GM12878 (cell line): ENCODE measurements around the gene TTC4. TPM values are rescaled to one million over a fixed set of nuclear protein-coding genes. Genes with fewer than 3 reads are reported as not detected.
A peak's percentile ranks its signal among the peaks of the same experiment; 100 is the strongest.

Source experiments
- BCL3 ChIP-seq: IDR thresholded peaks from 2 replicates; pipeline ENCODE4 v1.6.1; 2011; ENCODE audit warnings: borderline replicate concordance, low read depth, mild to moderate bottlenecking, moderate library complexity, low read length; ENCODE audit not compliant: insufficient read depth, poor library complexity, severe bottlenecking
- CBX3 ChIP-seq: fragments of 200-600 bp; sonication (generic); IDR thresholded peaks from 2 replicates; pipeline ENCODE4 v1.6.1; 2016; ENCODE audit warnings: low read depth, borderline replicate concordance
- CEBPZ ChIP-seq: fragments of 150-350 bp; IDR thresholded peaks from 2 replicates; pipeline ENCODE4 v1.6.1; 2016; ENCODE audit warnings: low read depth, low read length
- CHD2 ChIP-seq: IDR thresholded peaks from 2 replicates; pipeline ENCODE4 v1.6.1; 2011; ENCODE audit warnings: low read depth, low read length, improper control_type of control experiment, borderline replicate concordance
- CREM ChIP-seq: IDR thresholded peaks from 2 replicates; pipeline ENCODE4 v1.6.1; 2014; ENCODE audit warnings: antibody characterized with exemption, low read depth
- EP300 ChIP-seq, 2 experiments: fragments of 150-350 bp in 1 of 2; IDR thresholded peaks; 2 replicates each; pipeline ENCODE4 v1.6.1; 2011 to 2012; ENCODE audit warnings: low read depth in 2 of 2, low read length in 2 of 2, borderline replicate concordance in 1 of 2, improper control_type of control experiment in 1 of 2, inconsistent platforms in 1 of 2; ENCODE audit not compliant: control insufficient read depth in 1 of 2
- GATAD2B ChIP-seq: fragments of 450-650 bp; conservative IDR thresholded peaks from 2 replicates; pipeline ENCODE4 v1.6.1; 2017; ENCODE audit warnings: low read depth, mild to moderate bottlenecking, moderate library complexity
- KAT2A ChIP-seq: conservative IDR thresholded peaks from 2 replicates; pipeline ENCODE4 v1.6.1; 2011; ENCODE audit warnings: low read depth, low read length; ENCODE audit not compliant: control insufficient read depth
- MAX ChIP-seq: IDR thresholded peaks from 2 replicates; pipeline ENCODE4 v1.6.1; 2012; ENCODE audit warnings: low read depth, low read length, improper control_type of control experiment
- MTA3 ChIP-seq: IDR thresholded peaks from 2 replicates; pipeline ENCODE4 v1.6.1; 2012; ENCODE audit warnings: low read length, inconsistent platforms, borderline replicate concordance
- NBN ChIP-seq: fragments of 450-650 bp; IDR thresholded peaks from 2 replicates; pipeline ENCODE4 v1.6.1; 2016
- NFYB ChIP-seq: IDR thresholded peaks from 2 replicates; pipeline ENCODE4 v1.6.1; 2011; ENCODE audit warnings: low read depth, mild to moderate bottlenecking, low read length, improper control_type of control experiment, moderate library complexity; ENCODE audit not compliant: insufficient read depth
- NR2F1 ChIP-seq: fragments of 450-650 bp; conservative IDR thresholded peaks from 2 replicates; pipeline ENCODE4 v1.6.1; 2017; ENCODE audit warnings: mild to moderate bottlenecking
- POLR2A ChIP-seq: IDR thresholded peaks from 2 replicates; pipeline ENCODE4 v1.6.1; 2011; ENCODE audit warnings: low read depth, mild to moderate bottlenecking, low read length
- PRDM15 ChIP-seq: fragments of 450-650 bp; formaldehyde crosslinking; IDR thresholded peaks from 2 replicates; pipeline ENCODE4 v1.4.0; 2020; ENCODE audit warnings: mild to moderate bottlenecking, moderate library complexity
- RAD21 ChIP-seq: IDR thresholded peaks from 2 replicates; pipeline ENCODE4 v1.6.1; 2011; ENCODE audit warnings: mild to moderate bottlenecking, low read depth, low read length, moderate library complexity; ENCODE audit not compliant: insufficient read depth
- SIX5 ChIP-seq: IDR thresholded peaks from 2 replicates; pipeline ENCODE4 v1.6.1; 2011; ENCODE audit warnings: mild to moderate bottlenecking, low read depth, low read length, moderate library complexity; ENCODE audit not compliant: severe bottlenecking
- USF1 ChIP-seq: IDR thresholded peaks from 2 replicates; pipeline ENCODE4 v1.6.1; 2011; ENCODE audit warnings: borderline replicate concordance, low read depth, mild to moderate bottlenecking, moderate library complexity, mixed read lengths, low read length; ENCODE audit not compliant: insufficient read depth; ENCODE audit errors: extremely low read length
- WRNIP1 ChIP-seq: IDR thresholded peaks from 2 replicates; pipeline ENCODE4 v1.6.1; 2011; ENCODE audit warnings: low read depth, low read length, improper control_type of control experiment, borderline replicate concordance
- YBX1 ChIP-seq: fragments of 450-650 bp; IDR thresholded peaks from 2 replicates; pipeline ENCODE4 v1.6.1; 2016; ENCODE audit warnings: antibody characterized with exemption
- polyA plus RNA-seq, 11 experiments: library from polyadenylated mRNA; depleted of rRNA in 4 of 11; unstranded in 6 of 11; stranded (reverse) in 5 of 11; fragments of >200 nt; fragmentation: Nextera tagmentation in 4 of 11; fragmentation: Illumina TruSeq in 1 of 11; extraction: Ambion mirVana in 4 of 11; extraction: Trizol in 1 of 11; gene quantifications; 1 replicate in 1 of 11; 2 replicates in 10 of 11; pipeline versions ENCODE4 v1.2.1 to v1.2.3, GENCODE V29; 2011 to 2016; ENCODE audit warnings: inconsistent platforms in 2 of 11, missing spikeins in 2 of 11, low read depth in 1 of 11
- total RNA-seq, 4 experiments: library from RNA; depleted of rRNA in 3 of 4; stranded (reverse); fragments of >200 nt in 3 of 4; fragmentation: Illumina TruSeq in 1 of 4; extraction: Trizol in 1 of 4; gene quantifications; 2 replicates each; pipeline versions ENCODE4 v1.2.1 to v1.2.3, GENCODE V29; 2013 to 2021

Gene TTC4
- total and polyA plus RNA-seq, 10 of the 15 experiments (the other 5 are each of a cell fraction or from before 2014, with no cell fraction given): 23.4 to 50.5 (median 36.0) TPM

- peak; percentile 64 for TF ChIP-seq SIX5
- peak; percentile 5 for TF ChIP-seq USF1
- no peak for TF ChIP-seq BCL3
- no peak for TF ChIP-seq YBX1
- TF ChIP-seq POLR2A: peak; percentile 97
- no peak for TF ChIP-seq WRNIP1
- no peak for TF ChIP-seq CEBPZ
- no peak for TF ChIP-seq PRDM15 (CRISPR knock-in tag)
- TF ChIP-seq EP300 (IDR thresholded peaks at IDR 0.05; ENCODE audit: borderline replicate concordance in 1 of 2, control insufficient read depth in 1 of 2, low read depth in 2 of 2, low read length in 2 of 2): peak in 1 of 2 experiments; percentile 19; a peak in 1 of 4 replicates
- no peak for TF ChIP-seq MTA3
- peak; percentile 76 for TF ChIP-seq GATAD2B
- no peak for TF ChIP-seq NFYB
- TF ChIP-seq CREM: peak; percentile 62
- TF ChIP-seq NBN: peak; percentile 75
- TF ChIP-seq NR2F1: 0 out of 2 replicates have a peak, but pooled peaks have one; percentile 27
- peak; percentile 75 for TF ChIP-seq MAX
- no peak for TF ChIP-seq RAD21
- TF ChIP-seq KAT2A: no peak
- TF ChIP-seq CHD2: peak; percentile 66
- TF ChIP-seq CBX3: no peak
These were observed at the start of gene TTC4 (continued) for GRCh38 chr1:54715493-54716298.
